Measurements from ENCODE around the gene PCED1A.
"Not testable (repeated sequence)": the region's sequence is repeated elsewhere in the genome, so short reads cannot be mapped to it uniquely, and the experiment has no call there.

PCED1A gene

DNA sequence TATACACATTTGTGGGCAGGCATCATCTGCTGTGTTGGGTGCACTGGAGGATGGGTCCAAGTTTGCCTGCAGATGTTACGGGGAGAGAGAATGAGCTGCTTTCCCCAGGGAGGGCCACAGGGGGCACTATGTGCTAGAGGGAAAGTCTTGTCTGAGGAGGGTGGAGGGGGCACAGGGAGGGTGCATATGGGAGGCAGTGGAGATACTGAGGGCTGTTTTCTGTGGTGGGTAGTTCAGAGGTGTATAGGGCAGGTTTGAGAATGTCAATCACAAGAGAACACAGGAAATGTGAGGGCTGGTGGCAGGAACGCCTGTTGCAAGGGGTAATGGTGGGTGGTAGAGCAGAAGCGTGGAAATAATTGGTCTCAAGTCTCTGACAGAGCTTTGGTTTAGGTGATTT, 25.2 kb upstream of the PCED1A start:
- DNase-seq = no peak

DNA sequence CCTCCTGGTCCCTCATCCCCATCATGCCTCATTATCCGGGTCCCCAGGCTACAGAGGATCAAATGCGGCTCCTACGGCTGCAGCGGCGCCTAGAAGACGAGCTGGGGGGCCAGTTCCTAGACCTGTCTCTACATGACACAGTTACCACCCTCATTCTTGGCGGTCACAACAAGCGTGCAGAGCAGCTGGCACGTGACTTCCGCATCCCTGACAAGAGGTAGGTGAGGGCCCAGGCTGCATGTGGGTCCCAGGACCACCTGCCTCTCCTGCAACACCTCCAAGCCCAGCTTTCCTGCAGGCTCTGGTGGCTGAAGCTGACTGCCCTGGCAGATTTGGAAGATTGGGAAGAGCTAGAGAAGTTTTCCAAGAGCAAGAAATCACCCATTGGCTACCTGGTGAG, 24.6 kb upstream of the PCED1A start:
- DNase-seq = no peak

DNA sequence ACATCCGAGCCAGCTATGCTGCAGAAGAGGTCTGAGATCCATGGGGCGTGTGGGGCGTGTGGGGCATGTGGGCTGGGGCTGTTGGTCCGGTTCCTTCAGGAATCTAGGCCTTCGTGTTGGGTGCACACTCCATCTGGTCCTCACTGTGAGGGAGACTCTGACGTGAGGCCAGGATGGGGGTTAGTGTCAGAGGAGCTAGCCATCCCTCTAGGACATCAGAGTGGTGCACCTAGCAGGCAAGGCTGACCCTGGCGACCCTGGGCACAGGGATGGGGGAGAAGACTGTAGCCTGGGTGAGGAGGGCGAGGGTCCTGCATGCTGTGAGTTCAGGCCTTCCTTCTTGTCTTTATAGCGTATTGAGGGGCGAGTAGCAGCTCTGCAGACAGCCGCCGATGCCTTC, 24.2 kb upstream of the PCED1A start:
- DNase-seq = no peak

DNA sequence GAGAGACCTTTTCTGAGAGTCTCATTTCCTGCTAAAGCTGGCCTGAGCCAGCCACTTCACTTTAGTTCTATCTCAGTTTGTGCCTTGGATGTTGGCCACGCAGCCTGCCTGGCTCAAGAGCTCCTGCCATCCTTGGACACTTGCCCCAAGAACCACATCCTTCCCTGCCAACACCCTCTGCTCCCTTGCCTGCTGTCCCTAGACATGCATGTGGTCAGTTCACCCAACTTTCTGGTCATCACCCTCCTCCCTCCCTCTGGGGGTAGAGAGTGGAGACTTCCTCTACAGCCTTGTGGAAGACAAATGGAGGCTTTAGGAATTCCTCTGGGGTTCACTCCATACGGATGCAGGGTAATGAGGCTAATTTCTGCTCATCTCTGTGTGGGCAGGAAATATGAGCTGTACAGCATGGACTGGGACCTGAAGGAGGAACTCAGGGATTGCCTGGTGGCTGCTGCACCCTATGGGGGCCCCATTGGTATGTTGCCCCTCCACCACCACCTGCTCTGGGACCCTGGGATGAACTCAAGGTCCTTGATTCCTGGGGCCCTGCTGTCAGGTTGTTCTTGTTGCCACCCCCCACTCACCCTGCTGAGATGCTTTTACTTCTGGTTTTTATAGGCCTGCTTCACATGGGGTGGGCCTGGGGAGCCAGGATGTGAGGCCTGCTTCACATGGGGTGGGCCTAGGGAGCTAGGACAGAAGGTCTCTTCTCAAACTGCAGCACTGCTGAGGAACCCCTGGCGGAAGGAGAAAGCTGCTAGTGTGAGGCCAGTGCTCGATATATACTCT, 19.1 kb upstream of the PCED1A start:
- DNase-seq = no peak

DNA sequence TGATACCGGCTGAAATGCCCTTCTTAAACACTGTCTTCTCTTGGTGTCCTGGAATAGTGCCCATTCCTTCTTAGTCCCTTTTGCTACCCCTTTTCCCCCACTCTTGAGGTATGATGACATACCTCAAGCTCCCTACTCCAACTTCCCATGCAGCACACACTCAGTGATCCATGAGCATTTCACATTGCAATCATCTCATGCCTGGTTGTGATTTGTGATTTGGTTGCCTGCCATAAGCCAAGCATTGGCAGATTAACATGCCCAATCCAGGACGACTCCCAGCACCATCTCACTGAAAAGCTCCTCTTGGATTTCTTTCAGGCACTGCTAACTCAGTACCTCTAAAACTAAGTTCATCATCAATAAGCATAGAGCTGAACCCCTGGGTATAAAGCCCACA, 18.1 kb upstream of the PCED1A start:
- no peak for DNase-seq

DNA sequence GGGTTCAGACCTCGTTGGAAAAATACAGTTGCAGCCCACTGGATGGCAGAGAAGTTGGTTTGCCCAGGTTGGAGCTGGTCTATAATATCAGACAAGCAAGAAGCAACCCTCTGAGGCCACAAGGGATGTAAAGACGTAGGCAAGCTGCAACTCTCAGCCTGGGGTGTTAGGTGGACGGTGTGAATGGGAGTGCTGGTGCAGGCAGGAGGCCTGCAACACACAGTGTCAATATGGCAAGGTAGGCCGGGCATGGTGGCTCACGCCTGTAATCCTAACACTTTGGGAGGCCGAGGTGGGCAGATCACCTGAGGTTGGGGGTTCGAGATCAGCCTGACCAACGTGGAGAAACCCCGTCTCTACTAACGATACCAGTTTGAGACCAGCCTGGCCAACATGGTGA, 10.6 kb upstream of the PCED1A start:
- no peak for DNase-seq

DNA sequence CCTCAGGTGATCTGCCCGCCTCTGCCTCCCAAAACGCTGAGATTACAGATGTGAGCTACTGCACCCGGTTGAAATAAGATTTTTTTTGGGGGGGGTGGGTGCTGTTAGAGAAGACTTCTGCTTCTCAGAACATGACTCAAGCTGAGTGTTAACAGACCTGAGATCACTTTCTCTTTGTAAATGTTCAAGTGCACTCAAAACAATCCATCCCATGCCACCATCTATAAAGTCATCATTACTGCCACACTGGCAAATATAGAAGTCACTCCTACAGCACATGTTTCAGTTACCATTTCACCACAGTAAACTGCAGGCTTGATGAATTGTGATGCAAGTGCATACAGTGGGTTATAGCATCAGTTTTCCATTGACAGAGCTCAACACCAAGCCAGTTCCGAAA, 9.1 kb upstream of the PCED1A start:
- no peak for DNase-seq

DNA sequence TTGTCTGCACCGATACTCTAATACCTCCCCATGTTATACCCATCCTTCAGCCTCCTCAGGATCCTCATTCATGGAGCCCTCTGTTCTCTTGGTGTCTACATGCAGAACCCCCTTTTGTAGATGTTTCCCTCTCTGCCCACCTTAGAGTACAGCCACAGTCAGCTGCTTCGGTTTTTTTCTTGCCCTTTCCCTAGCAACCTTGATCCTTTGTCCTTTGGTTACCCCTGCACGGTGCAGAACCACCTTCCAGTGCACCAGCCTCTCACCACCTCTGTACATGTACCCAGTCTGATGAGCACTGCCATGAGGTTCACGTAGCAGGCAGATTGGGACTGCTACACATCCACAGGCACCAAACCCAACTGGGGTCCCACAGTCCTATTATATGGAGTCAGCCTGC, 7.3 kb upstream of the PCED1A start:
- no peak for DNase-seq

DNA sequence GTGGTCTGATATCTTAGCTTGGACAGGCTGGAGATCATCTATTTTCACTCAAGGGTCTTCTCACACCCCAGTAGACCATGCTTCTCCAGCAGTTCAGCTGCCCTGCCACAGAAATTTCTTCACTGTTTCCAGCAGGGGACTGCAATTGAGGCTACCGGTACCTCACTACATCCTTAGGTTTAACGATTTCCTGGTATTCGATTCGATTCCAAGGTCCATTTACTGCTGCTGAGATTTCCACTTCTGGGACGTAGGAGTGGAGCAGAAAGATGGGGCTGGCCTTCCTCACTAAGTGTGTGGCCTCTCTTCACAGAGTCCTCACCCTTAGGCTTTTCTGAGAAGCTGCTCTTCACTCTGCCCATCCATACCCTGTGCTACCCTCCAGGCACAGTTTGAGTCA, 6.2 kb upstream of the PCED1A start:
- no peak for DNase-seq

DNA sequence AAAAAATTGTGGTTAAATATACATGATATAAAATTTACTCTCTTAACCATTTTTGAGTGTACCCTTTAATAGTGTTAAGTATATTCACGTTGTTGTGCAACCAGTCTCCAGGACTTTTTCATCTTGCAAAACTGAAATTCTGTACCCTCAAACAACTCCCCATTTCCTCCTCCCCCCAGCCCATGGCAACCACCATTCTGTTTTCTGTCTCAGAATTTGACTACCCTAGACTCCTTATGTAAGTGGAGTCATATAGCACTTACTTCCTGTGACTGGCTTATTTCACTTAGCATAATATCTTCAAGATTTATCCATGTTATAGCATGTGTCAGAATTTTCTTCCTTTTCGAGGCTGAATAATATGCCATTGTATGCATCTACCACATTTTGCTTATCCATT, 5.2 kb upstream of the PCED1A start:
- no peak for DNase-seq

DNA sequence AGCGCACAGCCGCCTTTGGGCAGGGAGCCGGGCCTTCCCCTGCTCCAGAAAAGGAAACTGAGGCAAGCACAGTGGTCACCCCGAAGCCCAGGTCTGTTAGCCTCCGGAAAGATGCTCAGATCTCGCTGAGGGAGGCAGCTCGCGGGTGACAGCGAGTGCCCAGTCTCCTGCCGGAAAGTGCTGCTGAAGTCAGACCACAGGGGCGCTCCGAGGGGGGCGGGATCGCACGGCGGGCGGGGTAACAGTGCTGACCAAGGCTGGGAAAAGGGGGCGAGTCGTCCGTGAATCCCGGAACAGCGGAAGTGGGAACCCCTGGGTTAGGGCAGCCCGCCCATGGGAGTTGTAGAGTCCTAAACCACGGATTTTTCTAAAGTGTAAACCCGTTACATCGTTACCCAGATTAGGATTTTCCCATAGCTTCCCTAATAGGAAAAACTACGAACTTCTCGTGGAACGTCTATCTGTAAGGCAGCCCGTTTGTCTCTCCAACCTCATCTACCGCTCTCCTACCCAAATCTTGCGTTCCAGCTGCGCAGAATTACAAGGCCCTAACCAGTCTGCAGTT, 594 bp upstream of the PCED1A start:
- no peak for DNase-seq

DNA sequence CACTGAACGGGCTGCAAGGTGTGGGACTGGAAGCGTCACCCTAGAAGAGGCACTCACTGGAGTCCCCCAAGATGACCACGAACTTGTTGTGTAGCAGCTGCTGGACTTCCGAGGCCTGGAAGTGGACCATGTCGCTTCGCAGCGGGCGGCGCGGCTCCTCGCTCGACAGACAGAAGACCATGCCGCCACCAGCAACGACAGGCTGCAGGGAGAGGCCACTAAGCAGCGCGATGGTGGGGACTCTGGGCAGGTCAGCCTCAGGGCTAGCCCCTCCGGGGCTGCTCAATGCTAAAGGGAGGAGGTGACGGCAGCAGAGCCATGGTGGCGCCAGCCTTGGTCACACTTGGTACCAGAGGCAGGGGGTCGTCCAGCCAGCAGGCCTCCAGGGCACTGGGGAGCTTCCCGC, 720 bp downstream of the PCED1A start:
- DNase-seq = no peak

DNA sequence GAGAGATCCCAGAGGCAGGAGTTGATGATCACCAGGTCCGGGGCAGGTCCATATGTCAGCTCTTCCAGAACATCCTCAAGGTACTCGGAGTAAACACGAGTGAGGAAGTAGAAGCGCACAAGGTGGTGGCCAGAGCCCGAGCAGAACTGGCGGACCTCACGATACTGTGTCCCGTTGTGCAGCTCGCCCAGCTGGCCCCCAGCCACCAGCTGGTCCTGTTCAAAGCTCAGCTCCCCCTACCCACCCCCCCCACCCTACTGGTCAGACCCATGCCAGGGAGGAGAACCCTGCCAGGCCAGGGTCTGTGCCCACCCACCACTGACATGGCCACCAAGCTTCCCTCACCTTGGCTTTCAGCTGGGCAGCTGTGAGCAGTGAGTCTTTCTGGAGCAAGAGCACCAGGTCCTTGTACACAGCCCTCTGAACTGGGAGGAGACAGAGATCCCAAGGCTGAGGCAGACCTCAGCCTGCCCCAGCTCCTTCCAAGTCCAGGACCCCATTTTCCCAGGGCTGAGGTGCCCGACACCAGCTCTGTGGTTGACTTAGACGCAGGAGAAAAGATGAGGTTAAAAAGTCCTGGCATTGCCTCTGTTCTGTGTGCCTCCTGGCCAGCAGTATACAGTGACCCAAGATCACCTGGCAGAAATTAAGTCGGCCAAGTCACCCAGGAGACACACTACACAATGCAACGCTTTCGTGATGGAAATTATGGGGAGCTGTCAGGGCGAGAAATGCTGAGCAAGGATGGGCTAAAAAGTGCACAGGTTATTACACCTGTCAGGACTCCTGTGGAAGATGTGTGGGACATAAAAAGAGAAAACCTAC, 1.4 kb downstream of the PCED1A start:
- DNase-seq = no peak

DNA sequence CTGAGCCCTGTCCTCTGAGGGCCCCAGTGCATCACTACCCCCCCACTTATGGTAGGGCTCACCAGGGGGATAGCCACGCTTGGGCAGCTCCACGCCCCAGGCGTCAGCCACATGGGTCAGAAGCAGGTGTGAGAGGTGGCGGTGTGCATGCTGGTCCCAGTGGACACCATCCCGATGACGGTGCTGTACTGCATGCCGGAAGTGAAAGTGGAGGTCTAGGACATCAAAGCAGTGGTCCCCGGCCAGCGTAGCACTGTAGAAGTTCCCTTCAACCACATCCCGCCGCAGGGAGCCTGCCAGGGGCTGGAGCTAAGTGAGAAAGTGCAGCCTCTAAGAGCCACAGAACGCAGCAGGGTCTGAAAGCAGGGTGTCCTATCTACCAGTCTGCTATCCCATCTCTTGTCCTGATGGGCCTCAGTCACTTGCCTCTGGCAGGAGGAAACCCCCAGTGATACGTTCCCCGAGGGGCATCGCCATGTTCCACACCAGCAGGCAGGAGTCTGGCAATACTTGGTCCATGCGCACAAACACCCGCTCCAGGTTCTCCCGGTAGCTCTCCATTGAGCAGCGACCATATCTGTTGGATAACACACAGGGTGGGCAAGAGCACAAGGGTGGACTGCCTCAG, 2.2 kb downstream of the PCED1A start:
- no peak for DNase-seq

DNA sequence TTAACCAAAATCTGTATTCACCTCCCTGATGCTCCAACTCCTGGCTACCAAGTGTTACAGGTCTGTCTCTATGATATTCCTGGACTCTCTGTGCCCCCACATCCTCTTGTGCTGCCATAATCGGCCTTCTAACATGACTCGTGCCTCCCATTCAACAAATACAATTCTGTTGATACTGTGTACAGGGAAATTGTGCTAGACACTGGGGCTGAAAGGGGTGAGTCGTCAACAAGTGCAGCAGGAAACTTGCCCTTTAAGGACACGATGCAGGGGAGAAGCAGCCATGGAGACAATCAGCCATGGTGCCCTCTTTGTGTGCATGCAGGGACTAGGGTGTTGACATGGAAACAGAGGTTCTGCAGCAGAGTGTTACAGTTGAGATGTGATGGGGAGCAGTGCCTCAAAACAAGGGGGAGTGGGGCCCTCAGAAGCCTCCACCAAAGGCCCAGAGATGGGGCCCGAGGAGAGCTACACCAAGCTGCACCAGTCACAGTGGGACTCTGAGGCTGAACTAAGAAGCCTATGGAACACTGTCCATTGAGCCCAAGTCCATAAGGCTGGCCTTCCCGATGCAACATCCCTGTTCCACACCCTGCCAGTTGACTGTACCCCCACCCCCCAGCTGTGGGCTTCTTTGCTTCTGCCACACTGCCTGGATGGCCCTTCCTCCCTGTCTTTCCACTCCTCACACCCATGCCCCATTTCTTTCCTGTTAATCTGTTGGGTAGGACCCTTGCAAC, 3.1 kb downstream of the PCED1A start:
- no peak for DNase-seq

DNA sequence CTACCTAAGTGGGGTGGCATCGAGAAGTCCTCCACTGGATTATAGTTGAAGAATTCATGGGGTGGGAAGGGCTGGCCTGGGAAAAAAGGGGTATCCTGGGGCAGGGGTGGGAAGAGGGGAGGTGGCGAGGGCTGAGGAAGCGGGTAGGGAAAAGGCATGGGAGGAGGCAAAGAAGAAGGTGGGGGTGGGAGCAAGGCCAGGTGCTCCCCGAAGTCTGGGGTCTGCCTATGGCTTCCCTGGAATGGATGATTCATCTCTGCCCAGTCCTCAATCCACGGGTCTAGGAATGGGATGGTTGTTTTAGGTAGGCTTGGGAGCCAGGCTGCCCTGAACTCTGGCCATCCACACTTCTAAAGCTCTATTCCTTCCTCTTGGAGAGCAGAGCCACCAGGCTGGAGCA, 4.4 kb downstream of the PCED1A start:
- DNase-seq = no peak

DNA sequence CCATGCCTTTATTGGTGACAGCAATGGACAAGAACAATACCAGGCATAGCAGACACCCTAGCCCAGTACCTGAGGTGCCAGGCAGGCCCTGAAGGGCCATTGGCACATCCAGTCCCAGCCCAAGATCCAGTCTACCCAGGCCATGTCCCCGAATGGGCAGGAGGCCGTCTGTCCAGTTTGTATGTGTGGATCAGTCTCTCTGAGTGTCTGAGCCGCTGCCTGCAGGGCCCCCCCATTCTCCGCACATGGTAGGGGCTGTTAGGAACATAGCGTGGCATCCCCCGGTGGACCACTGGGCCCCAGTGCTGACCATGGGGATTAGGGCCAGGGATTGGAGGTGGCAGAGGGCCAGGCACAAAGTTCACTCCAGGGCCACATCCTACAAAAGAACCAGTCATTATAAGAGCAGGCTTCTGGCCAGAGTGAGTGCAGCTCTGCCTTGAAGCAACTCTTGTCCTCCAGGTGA, 5.1 kb downstream of the PCED1A start:
- DNase-seq = no peak

DNA sequence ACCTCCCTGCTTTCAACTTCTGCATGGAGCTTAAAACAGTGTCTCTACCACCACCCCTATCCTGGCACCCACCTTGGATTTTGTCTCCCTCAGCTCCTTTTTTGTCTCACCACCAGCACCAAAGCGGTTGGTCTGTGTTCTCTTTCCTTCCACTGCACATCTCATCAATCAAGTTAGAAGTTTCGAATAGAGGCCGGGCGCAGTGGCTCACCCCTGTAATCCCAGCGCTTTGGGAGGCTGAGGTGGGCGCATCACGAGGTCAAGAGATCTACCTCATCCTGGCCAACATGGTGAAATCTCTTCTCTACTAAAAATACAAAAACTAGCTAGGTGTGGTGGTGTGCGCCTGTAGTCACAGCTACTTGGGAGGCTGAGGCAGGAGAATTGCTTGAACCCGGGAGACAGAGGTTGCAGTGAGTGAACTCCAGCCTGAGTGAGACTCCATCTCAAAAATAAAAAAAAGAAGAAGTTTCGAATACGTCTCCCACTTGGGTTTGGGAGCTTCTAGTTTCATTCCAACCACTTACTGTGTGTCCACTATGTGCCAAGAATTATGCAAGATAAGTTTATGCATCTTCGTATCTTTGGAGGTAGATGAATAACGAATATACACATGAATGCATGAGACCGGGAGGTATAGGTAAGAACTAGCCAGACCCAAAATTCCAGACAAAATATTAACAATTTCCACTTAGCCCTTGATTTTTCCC, 5.9 kb downstream of the PCED1A start:
- no peak for DNase-seq

DNA sequence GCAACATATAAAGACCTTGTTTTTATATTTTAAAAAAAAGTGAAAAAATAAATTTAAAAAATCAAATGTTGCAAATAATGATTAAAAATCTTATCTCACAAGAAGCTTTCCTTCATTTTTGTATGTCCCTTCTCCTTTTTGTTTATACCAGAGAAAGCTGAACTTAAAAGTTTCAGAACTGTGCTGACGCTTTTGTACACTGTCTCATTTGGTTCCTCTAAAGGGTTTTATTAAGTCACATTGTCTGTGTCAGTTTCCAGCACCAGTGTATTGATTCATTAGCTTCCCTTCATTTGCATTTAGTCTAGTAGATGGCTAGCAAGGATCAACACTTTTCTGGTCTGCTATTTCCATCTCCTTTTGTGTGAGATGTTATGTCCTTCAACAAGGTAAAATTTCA, 6.7 kb downstream of the PCED1A start:
- no peak for DNase-seq

DNA sequence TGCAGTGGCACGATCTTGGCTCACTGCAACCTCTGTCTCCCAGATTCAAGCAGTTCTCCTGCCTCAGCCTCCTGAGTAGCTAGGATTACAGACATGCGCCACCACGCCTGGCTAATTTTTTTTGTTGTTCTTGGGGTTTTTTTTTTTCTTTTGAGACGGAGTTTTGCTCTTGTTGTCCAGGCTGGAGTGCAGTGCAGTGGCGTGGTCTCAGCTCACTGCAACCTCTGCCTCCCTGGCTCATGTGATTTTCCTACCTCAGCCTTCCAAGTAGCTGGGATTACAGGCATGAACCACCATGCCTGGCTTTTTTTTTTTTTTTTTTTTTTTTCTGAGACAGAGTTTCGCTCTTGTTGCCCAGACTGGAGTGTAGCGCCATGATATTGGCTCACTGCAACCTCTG, 9.2 kb downstream of the PCED1A start:
- not testable (repeated sequence) for DNase-seq

DNA sequence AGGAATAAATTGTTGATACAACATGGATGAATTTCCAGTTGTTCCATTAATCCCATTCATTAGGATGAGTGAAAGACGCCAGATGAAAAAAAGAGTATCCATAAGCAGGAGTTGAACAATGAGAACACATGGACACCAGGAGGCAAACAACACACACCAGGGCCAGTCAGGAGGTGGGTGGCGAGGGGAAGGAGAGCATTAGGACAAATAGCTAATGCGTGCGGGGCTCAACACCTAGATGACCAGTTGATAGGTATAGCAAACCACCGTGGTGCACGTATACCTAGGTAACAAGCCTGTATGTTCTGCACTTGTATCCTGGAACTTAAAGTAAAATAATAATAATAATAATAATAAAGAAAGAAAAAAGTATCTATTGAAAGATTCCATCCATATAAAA, 11.1 kb downstream of the PCED1A start:
- no peak for DNase-seq

DNA sequence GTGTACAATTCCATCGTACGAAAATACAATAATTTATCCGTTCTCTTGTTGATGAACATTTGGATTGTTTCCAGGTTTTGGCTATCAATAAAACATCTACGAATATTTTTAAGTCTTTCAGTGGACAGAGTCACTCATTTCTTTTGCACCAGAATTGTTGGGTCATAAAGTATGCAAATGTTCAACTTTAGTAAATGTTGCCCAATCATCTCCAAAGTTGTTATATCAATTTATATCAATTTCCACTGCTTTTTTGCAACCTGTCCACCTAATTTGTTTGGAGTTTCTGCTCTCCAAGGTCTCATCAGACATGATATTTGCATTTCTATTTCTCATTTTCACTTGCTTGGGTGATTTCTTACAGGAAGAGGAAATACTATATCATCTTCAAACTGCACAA, 13.8 kb downstream of the PCED1A start:
- DNase-seq = no peak
